Measurements from ENCODE around the gene ARHGEF39.
"Not testable (repeated sequence)": the region's sequence is repeated elsewhere in the genome, so short reads cannot be mapped to it uniquely, and the experiment has no call there.

ARHGEF39 gene

GRCh38 chr9:35650341-35651158 is 14.4 kb downstream of the ARHGEF39 start, which contains the start of gene SIT1:
SIT1 (minus strand) TSS chr9:35650931; CDS start chr9:35650853, 78 bp downstream.
- no peak for DNase-seq

DNA sequence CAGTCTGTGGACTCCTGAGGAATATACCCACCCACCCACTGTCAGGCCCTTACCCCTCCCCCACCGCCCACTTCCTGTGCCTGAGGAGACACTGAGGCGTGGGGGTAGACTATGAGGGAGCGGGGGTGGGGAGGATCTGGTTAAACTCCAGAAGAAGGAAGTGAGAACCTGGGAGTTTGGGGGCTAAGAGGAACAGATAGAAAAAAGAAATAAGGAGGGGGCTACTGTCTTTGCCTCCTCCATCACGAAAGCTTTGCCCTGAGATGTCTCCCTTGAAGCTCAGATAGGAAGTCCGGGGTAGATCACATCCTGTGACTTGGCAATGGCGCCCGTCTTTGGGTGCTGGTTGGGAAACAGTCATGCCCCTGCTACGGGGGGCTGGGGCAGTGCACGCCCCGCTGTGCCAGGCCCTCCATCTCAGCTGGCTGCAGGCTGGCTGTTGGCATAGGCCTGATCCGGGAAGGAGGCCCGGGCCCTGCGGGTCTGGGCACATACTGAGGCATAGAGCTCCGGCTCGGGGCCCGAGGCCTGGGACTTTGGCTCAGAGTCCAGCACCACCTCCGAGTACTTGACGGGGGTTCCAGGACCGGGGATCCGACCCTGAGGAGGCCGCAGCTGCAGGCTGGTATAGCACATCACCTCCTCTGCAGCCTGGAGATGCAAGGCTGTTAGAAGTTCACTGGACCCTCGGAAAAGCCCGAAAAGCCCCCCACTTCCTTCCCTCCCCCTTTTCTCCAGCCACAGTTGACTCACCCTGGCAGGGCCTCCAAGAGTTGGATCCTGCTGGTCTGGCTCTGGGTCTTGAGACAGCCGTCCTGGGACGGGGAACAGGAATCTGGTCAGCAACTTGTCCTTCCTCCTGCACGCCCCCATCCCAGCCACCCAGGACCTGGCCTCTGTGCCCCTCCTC is 15.3 kb downstream of the ARHGEF39 start:
- no peak for DNase-seq

- DNase-seq: peak; percentile 88
Observed at GRCh38 chr9:35646533-35647265, 18.3 kb downstream of the ARHGEF39 start.

- peak; percentile 25 for DNase-seq
Observed at GRCh38 chr9:35646153-35646532, 18.9 kb downstream of the ARHGEF39 start.

DNA sequence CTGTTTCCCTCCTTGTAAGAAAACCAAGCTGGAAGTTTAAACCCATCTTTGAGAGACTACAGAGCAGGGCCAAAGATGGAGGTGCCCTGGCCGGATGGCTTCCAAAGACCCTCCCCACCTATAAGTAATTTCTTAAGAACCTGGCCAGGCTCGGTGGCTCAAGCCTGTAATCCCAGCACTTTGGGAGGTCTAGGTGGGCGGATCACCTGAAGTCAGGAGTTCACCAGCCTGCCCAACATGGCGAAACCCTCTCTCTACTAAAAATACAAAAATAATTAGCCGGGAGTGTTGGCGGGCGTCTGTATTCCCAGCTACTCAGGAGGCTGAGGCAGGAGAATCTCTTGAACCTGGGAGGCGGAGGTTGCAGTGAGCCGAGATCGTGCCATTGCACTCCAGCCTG is 19.3 kb downstream of the ARHGEF39 start:
- not testable (repeated sequence) for DNase-seq

- DNase-seq: no peak
Observed at GRCh38 chr9:35643046-35643445, 21.9 kb downstream of the ARHGEF39 start.

DNA sequence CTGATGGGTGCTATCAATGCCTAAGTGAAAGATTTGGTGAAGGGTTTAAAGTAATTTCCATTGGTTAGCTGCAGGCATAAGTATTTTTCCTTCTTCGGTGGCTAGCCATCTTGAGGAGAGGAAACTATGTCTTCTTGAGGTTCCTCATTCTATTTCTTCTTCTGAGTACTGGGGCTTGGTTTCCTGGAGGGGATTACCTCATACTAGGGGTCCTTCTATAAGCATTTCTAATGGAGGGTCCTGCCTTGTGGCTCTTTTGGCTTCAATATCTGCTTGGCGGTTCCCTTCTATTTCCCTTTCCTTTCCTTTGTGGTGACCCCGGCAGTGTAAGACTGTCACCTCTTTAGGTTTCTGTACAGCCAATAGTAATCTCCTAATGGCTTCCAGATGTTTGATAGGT is 23.5 kb downstream of the ARHGEF39 start:
- not testable (repeated sequence) for DNase-seq

DNA sequence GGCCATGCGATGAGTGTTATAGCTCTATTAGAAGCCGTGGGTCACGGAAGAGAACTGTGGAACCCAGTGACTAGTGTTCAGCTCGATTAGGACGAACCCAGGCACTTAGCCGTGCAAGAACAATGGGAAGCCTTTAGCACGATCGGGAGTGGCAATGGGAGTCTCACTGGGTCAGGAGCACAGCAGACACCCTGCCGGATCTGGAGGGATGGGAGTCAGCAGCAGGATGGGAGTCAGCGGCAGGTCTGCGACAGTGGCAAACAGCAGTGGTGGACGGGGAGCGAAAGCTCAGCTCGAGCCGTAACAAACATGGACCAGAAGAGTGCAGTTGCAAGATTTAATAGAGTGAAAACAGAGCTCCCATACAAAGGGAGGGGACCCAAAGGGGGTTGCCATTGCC is 24.6 kb downstream of the ARHGEF39 start:
- not testable (repeated sequence) for DNase-seq

DNA sequence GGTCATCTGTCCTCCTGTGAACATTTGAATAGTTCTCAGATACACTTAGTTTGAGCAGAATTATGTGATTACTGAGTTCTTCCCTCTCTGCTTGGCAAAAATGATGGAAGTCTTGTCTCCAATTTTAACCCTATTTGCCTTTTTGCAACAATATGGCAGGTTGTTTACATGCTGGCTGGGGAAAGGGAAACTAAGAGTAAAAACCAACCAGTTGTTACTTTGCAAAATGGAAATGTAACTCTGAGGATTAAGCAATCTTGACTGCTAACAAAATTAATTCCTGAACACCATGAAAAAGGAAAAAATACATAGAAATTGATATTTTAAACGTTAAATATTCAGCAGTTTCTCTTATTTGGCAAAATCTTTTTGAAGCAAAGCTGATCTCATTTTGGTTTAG is 25.4 kb downstream of the ARHGEF39 start:
- no peak for DNase-seq

- not testable (repeated sequence) for DNase-seq
Observed at GRCh38 chr9:35639225-35639624, 25.8 kb downstream of the ARHGEF39 start.

- DNase-seq: not testable (repeated sequence)
Observed at GRCh38 chr9:35638751-35639150, 26.2 kb downstream of the ARHGEF39 start.

- not testable (repeated sequence) for DNase-seq
Observed at GRCh38 chr9:35637427-35637955, 27.5 kb downstream of the ARHGEF39 start.

GRCh38 chr9:35636877-35637246 is 28.1 kb downstream of the ARHGEF39 start:
- DNase-seq: not testable (repeated sequence)

DNA sequence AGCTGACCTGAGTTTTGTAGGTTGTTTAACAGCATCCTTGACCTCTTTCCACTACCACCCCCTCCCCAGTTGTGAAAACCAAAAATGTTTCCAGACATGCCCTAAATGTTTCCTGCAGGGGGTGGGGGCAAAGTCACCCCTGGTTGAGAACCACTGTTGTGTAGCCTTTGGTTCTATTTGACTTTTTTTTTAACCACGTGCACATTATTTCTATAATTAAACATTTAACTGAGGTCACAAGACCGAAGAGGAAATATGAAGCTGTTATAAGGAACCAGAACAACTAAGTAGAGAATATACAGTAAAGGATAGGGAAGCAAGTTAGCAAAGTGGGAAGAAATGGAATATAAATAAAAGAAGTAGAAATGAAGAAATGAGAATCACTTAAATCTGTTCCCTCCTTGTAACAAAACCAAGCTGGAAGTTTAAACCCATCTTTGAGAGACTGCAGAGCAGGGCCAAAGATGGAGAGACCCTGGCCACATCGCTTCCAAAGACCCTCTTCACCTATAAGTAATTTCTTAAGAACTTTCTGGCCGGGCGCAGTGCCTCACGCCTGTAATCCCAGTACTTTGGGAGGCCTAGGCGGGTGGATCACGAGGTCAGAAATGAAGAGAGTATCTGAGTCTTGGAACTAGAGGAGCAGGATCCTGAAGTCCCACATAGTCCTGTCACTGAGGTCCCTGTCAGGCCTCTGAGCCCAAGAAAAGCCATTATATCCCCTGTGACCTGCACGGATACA is 28.7 kb downstream of the ARHGEF39 start:
- no peak for DNase-seq

DNA sequence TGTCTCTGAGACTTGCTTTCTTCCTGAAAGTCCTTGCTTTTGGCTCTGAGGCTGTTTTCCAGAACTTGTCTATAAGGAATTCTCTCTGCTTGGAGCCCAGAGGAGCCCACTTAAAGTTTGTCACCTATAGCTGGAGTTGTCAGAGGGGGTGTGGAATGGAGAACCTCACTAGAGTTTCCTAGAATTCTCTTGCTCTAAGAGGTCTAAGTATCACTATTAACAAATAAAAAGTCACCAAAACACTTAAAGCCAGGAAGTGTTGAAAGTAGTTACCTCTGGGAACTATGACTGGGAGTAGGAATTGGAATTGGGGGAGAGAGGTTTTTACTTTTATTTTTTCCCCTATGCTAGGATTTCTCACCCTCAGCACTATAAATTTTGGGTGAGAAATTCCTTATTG is 29.3 kb downstream of the ARHGEF39 start:
- DNase-seq: no peak

GRCh38 chr9:35629597-35629996 is 35.4 kb downstream of the ARHGEF39 start:
- no peak for DNase-seq

GRCh38 chr9:35628389-35628991 is 36.5 kb downstream of the ARHGEF39 start:
- no peak for DNase-seq

DNA sequence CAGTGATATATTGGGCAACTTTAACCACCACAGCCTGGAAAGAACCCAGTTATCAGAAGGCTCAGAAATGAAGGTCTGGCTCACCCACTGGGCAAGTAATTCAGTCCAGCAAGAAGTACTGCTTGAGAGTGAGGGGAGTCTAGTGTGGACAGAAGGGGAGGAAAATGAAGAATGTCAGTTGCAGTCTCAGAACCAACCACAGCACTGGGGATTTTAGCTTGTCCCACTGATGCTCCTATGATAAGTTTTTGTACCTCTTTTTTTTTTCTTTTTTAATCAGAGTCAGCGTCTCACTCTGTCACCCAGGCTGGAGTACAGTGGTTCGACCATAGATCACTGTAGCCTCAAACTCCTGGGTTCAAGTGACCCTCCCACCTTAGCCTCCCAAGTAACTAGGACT is 37.4 kb downstream of the ARHGEF39 start:
- DNase-seq: no peak

GRCh38 chr9:35619800-35620158 is 45.2 kb downstream of the ARHGEF39 start:
- no peak for DNase-seq

- DNase-seq: no peak
Observed at GRCh38 chr9:35618854-35619799, 45.9 kb downstream of the ARHGEF39 start.
